Spinal cord (tissue), 10 donors: ENCODE results near the gene BMP7. TPM values are rescaled to one million over a fixed set of nuclear protein-coding genes. Genes with fewer than 3 reads are reported as not detected.

Source experiments
- DNase-seq, 6 donors: peaks; one replicate each; pipeline versions ENCODE4 v3.0.0 to v3.0.0-alpha.2; 2013 to 2015; ENCODE audit warnings: low spot score in 6 of 6, low read depth in 4 of 6
- H3K27ac ChIP-seq: one replicate; pipeline ENCODE4 v1.5.1; 2013; ENCODE audit warnings: low read depth, low read length, control low read depth
- H3K27me3 ChIP-seq: one replicate; pipeline ENCODE4 v1.6.1; 2013; ENCODE audit warnings: low read length; ENCODE audit not compliant: control insufficient read depth, insufficient read depth
- H3K36me3 ChIP-seq: one replicate; pipeline ENCODE4 v1.6.1; 2013; ENCODE audit warnings: low read length; ENCODE audit not compliant: control insufficient read depth, insufficient read depth
- H3K4me1 ChIP-seq: one replicate; pipeline ENCODE4 v1.6.1; 2013; ENCODE audit warnings: low read length; ENCODE audit not compliant: control insufficient read depth, insufficient read depth
- H3K4me3 ChIP-seq: one replicate; pipeline ENCODE4 v1.5.1; 2013; ENCODE audit warnings: low read depth, low read length, control low read depth
- H3K9me3 ChIP-seq: one replicate; pipeline ENCODE4 v1.6.1; 2013; ENCODE audit warnings: low read length; ENCODE audit not compliant: control insufficient read depth, insufficient read depth
- WGBS: methylation state at CpG from one replicate; pipeline ENCODE4 v1.1.5; 2013; ENCODE audit warnings: missing lambda C conversion rate; ENCODE audit not compliant: insufficient coverage; 5-methylcytosine and 5-hydroxymethylcytosine counted together
- polyA plus RNA-seq, 2 donors: library from polyadenylated mRNA; unstranded; fragments of 120-200 nt; gene quantifications; one replicate each; pipeline ENCODE4 v1.2.1, GENCODE V29; 2013; ENCODE audit not compliant: insufficient read length in 2 of 2
- small RNA-seq: library from RNA; depleted of rRNA; stranded (forward); fragments of <200 nt; gene quantifications from one replicate; pipeline ENCODE3, GENCODE V24; 2014; ENCODE audit warnings: low replicate concordance
- total RNA-seq, 2 donors: library from RNA; depleted of rRNA in 1 of 2; stranded (reverse); fragments of 120-200 nt in 1 of 2; fragments of >200 nt in 1 of 2; gene quantifications; one replicate each; pipeline versions ENCODE4 v1.2.3 to v1.2.4, GENCODE V29; 2013 to 2014
- donor health status: healthy.

BMP7 gene
- total and polyA plus RNA-seq, 4 donors: 25.4 to 67.9 (median 54.7) TPM

GRCh38 chr20:57124800-57125517, 141.5 kb downstream of the BMP7 start:
- no peak for DNase-seq
- 66% methylated on average over 9 of the region's 12 CpGs for WGBS
- no peak overlapping the region for H3K27ac ChIP-seq
- no peak overlapping the region for H3K4me3 ChIP-seq
- H3K27me3 ChIP-seq: no peaks in the 10 kb centered on the region
- peaks cover 8% of the 10 kb centered on the region for H3K4me1 ChIP-seq
- no peaks in the 10 kb centered on the region for H3K36me3 ChIP-seq
- H3K9me3 ChIP-seq: no peaks in the 10 kb centered on the region

DNA sequence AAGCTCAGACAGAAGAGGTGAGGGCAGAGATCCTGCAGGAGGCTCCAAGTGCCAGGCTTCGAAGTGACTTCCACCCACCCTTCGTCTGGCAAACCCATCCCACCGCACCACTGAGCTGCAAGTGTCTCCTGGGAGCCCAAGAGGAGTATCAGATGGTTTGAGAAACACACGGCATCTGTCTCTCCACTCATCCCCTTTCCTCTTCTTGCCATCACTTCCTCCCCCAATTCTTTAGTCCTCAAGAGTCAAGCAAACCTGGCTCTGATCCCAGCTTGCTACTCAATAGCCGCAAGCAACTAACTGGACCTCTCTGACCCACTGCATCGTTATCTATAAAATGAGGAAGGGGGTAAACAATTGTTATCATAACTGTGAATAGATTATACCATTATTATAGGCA, 142.1 kb downstream of the BMP7 start:
- Histone ChIP-seq H3K9me3 (no peaks in the 10 kb centered on the region), H3K4me3 (no peak overlapping the region), H3K27ac (no peak overlapping the region), H3K27me3 (no peaks in the 10 kb centered on the region), H3K36me3 (no peaks in the 10 kb centered on the region), H3K4me1 (peaks cover 8% of the 10 kb centered on the region)
- no peak for DNase-seq
- WGBS: 63% methylated on average over 4 of the region's 6 CpGs

- WGBS: no CpG with 5 or more reads among the region's 4 CpGs
- Histone ChIP-seq H3K27ac (no peak overlapping the region), H3K36me3 (no peaks in the 10 kb centered on the region), H3K9me3 (no peaks in the 10 kb centered on the region), H3K27me3 (no peaks in the 10 kb centered on the region), H3K4me3 (no peak overlapping the region), H3K4me1 (peaks cover 8% of the 10 kb centered on the region)
- DNase-seq: no peak
Observed at GRCh38 chr20:57123504-57123903, 142.9 kb downstream of the BMP7 start.

- H3K36me3 ChIP-seq: no peaks in the 10 kb centered on the region
Observed at GRCh38 chr20:57122536-57123489, 143.6 kb downstream of the BMP7 start.

GRCh38 chr20:57118964-57119363, 147.5 kb downstream of the BMP7 start:
- Histone ChIP-seq H3K27ac (no peak overlapping the region), H3K36me3 (no peaks in the 10 kb centered on the region), H3K4me3 (no peak overlapping the region), H3K9me3 (no peaks in the 10 kb centered on the region), H3K4me1 (peaks cover 6% of the 10 kb centered on the region), H3K27me3 (no peaks in the 10 kb centered on the region)
- no peak for DNase-seq
- WGBS: 100% methylated on average over 1 of the region's 4 CpGs

More at GRCh38 chr20:57122536-57123489, 143.6 kb downstream of the BMP7 start:
- Histone ChIP-seq H3K27me3 (no peaks in the 10 kb centered on the region), H3K4me3 (no peak overlapping the region), H3K27ac (no peak overlapping the region), H3K4me1 (peaks cover 3% of the 10 kb centered on the region), H3K9me3 (no peaks in the 10 kb centered on the region)
- no peak for DNase-seq
- 81% methylated on average over 5 of the region's 7 CpGs for WGBS

Small RNA genes lying within 50 kb of the gene (small RNA-seq; reads per million reads assigned to genes)
- gene RF00019: not detected

Other genes starting within 250 kb of the BMP7 start
- gene SPO11, start 63.2 kb upstream of the BMP7 start, total RNA-seq: not detected
- not detected for gene SPO11, start 63.2 kb upstream of the BMP7 start, polyA plus RNA-seq
- 10 to 100 TPM; 31.6 to 32.2 TPM for gene RAE1, start 84.6 kb upstream of the BMP7 start, total RNA-seq
- gene RAE1, start 84.6 kb upstream of the BMP7 start, polyA plus RNA-seq: 10 to 100 TPM; 46.4 to 49.5 TPM
- 10 to 100 TPM; 12.7 to 25.0 TPM for gene RBM38, start 124.8 kb upstream of the BMP7 start, total RNA-seq
- 10 to 100 TPM; 18.1 to 18.3 TPM for gene RBM38, start 124.8 kb upstream of the BMP7 start, polyA plus RNA-seq